Neutrophil (primary cell): ENCODE data around the gene GPR148.
"Not testable (repeated sequence)": the region's sequence is repeated elsewhere in the genome, so short reads cannot be mapped to it uniquely, and the experiment has no call there.

ENCODE experiments used
- H3K27ac ChIP-seq: fragments of 200-600 bp; sonication (generic); 2 replicates; pipeline ENCODE4 v1.5.1; 2016; ENCODE audit warnings: mild to moderate bottlenecking, moderate library complexity
- H3K27me3 ChIP-seq: fragments of 200-600 bp; sonication (generic); 2 replicates; pipeline ENCODE4 v1.6.0; 2016; ENCODE audit warnings: mild to moderate bottlenecking
- H3K36me3 ChIP-seq: fragments of 200-600 bp; sonication (generic); 2 replicates; pipeline ENCODE4 v1.5.1; 2017
- H3K4me1 ChIP-seq, 2 experiments: fragments of 200-600 bp in 1 of 2; sonication (generic) in 1 of 2; 1 replicate in 1 of 2; 2 replicates in 1 of 2; pipeline versions ENCODE4 v1.5.1 to v1.6.1; 2013 to 2016; ENCODE audit warnings: low read depth in 1 of 2, low read length in 1 of 2, mild to moderate bottlenecking in 1 of 2, moderate library complexity in 1 of 2; ENCODE audit not compliant: control insufficient read depth in 1 of 2, insufficient read depth in 1 of 2
- H3K4me3 ChIP-seq, 2 experiments: fragments of 200-600 bp in 1 of 2; sonication (generic) in 1 of 2; 1 replicate in 1 of 2; 2 replicates in 1 of 2; pipeline ENCODE4 v1.5.1; 2013 to 2016; ENCODE audit warnings: low read depth in 1 of 2, low read length in 1 of 2, mild to moderate bottlenecking in 1 of 2, moderate library complexity in 1 of 2
- H3K9me3 ChIP-seq: fragments of 200-600 bp; sonication (generic); 2 replicates; pipeline ENCODE4 v1.5.1; 2016
- TF ChIP-seq, protein P1 (sequence below): fragments of 200-600 bp; sonication (generic); IDR thresholded peaks from 2 replicates; pipeline ENCODE4 v1.5.1; 2016; ENCODE audit warnings: antibody characterized with exemption

The GPR148 gene

DNA sequence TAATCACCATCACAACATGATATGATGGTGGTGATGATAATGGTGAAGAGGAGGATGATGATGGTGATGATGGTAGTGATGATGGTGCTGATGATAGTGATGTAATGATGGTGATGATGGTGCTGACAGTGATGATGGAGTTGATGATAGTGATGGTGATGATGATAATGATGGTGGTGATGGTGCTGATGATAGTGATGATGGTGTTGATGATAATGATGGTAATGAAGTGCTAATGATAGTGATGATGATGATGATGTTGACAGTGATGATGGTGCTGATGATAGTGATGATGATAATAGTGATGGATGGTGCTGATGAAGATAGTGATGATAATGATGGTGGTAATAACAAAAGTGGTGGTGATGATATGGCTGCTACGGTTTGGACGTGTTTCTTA lies 4.4 kb upstream of the GPR148 start:
- Histone ChIP-seq H3K4me1 (peaks cover 0 to 4% of the 10 kb centered on the region in 2 experiments), H3K9me3 (no peaks in the 10 kb centered on the region), H3K4me3 (no peak overlapping the region), H3K27me3 (peaks cover 45% of the 10 kb centered on the region), H3K27ac (no peak overlapping the region), H3K36me3 (no peaks in the 10 kb centered on the region)
- TF ChIP-seq, protein P1, sequence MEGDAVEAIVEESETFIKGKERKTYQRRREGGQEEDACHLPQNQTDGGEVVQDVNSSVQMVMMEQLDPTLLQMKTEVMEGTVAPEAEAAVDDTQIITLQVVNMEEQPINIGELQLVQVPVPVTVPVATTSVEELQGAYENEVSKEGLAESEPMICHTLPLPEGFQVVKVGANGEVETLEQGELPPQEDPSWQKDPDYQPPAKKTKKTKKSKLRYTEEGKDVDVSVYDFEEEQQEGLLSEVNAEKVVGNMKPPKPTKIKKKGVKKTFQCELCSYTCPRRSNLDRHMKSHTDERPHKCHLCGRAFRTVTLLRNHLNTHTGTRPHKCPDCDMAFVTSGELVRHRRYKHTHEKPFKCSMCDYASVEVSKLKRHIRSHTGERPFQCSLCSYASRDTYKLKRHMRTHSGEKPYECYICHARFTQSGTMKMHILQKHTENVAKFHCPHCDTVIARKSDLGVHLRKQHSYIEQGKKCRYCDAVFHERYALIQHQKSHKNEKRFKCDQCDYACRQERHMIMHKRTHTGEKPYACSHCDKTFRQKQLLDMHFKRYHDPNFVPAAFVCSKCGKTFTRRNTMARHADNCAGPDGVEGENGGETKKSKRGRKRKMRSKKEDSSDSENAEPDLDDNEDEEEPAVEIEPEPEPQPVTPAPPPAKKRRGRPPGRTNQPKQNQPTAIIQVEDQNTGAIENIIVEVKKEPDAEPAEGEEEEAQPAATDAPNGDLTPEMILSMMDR: no peak

DNA sequence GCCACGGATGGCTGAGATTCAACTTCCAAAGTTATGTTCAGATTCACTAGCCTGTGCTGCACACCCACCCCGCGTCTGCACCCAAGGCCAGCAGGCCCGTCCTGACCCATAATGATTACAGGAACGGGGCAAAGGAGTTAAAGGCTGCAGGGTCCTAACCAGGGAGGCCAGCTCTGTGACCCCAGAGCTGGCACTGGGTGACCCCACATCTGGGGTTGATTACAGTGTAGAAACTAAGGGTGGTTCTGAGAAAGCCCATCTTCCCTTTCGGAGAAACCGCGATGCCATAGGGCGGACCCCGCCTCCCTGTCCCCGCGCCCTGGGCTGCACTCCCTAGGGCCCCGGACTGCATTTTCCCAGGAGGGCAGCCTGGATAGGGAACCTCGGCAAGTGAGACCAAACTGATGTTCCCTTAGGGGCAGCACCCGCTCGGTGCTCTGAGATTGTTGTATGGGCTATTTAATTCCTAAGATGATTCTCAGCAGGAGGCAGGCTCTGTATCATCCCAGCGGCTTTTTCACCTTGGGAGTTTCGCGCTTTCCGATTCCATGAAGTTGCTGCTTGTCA lies 2.2 kb upstream of the GPR148 start:
- Histone ChIP-seq H3K4me1 (peaks cover 0 to 4% of the 10 kb centered on the region in 2 experiments), H3K36me3 (no peaks in the 10 kb centered on the region), H3K4me3 (no peak overlapping the region), H3K27ac (no peak overlapping the region), H3K27me3 (peaks cover 61% of the 10 kb centered on the region), H3K9me3 (no peaks in the 10 kb centered on the region)
- TF ChIP-seq, protein P1: no peak

- H3K9me3 ChIP-seq: no peaks in the 10 kb centered on the region
- H3K4me3 ChIP-seq: peak overlapping the region in 1 of 2 experiments; percentile 17
- H3K27ac ChIP-seq: no peak overlapping the region
- H3K4me1 ChIP-seq: peaks cover 0 to 4% of the 10 kb centered on the region in 2 experiments
- H3K36me3 ChIP-seq: no peaks in the 10 kb centered on the region
- H3K27me3 ChIP-seq: peaks cover 61% of the 10 kb centered on the region
- TF ChIP-seq, protein P1: no peak
Measured at GRCh38 chr2:130727286-130727924, 1.5 kb upstream of the GPR148 start.

GRCh38 chr2:130728007-130728454 lies 839 bp upstream of the GPR148 start:
- H3K27ac ChIP-seq: no peak overlapping the region
- no peaks in the 10 kb centered on the region for H3K9me3 ChIP-seq
- H3K4me3 ChIP-seq: no peak overlapping the region
- TF ChIP-seq, protein P1: no peak
- no peaks in the 10 kb centered on the region for H3K36me3 ChIP-seq
- peaks cover 61% of the 10 kb centered on the region for H3K27me3 ChIP-seq
- H3K4me1 ChIP-seq: peaks cover 0 to 4% of the 10 kb centered on the region in 2 experiments

DNA sequence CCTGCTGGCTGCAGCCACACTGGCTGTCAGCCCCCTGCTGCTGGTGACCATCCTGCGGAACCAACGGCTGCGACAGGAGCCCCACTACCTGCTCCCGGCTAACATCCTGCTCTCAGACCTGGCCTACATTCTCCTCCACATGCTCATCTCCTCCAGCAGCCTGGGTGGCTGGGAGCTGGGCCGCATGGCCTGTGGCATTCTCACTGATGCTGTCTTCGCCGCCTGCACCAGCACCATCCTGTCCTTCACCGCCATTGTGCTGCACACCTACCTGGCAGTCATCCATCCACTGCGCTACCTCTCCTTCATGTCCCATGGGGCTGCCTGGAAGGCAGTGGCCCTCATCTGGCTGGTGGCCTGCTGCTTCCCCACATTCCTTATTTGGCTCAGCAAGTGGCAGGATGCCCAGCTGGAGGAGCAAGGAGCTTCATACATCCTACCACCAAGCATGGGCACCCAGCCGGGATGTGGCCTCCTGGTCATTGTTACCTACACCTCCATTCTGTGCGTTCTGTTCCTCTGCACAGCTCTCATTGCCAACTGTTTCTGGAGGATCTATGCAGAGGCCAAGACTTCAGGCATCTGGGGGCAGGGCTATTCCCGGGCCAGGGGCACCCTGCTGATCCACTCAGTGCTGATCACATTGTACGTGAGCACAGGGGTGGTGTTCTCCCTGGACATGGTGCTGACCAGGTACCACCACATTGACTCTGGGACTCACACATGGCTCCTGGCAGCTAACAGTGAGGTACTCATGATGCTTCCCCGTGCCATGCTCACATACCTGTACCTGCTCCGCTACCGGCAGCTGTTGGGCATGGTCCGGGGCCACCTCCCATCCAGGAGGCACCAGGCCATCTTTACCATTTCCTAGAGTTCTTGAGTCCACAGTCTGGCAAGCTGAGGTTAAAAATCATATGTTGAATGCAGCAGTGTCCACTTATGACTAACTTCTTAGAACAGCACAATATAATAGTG lies 741 bp downstream of the GPR148 start:
- H3K4me3 ChIP-seq: no peak overlapping the region
- peaks cover 61% of the 10 kb centered on the region for H3K27me3 ChIP-seq
- no peak overlapping the region for H3K27ac ChIP-seq
- H3K4me1 ChIP-seq: peaks cover 0 to 4% of the 10 kb centered on the region in 2 experiments
- TF ChIP-seq, protein P1: no peak
- H3K9me3 ChIP-seq: no peaks in the 10 kb centered on the region
- no peaks in the 10 kb centered on the region for H3K36me3 ChIP-seq

GRCh38 chr2:130732257-130732656 lies 3.4 kb downstream of the GPR148 start:
- H3K4me3 ChIP-seq, H3K4me1 ChIP-seq, H3K27ac ChIP-seq, H3K36me3 ChIP-seq, H3K9me3 ChIP-seq: not testable (repeated sequence)
- peaks cover 38% of the 10 kb centered on the region for H3K27me3 ChIP-seq
